ENCODE results near the gene IER5. TPM values are rescaled to one million over a fixed set of nuclear protein-coding genes. Genes with fewer than 3 reads are reported as not detected.

Gene IER5
- total and polyA plus RNA-seq, 9 of the 15 experiments (the other 6 are each of a cell fraction or from before 2014, with no cell fraction given), result 2.4 to 32.1 (median 12.0) TPM

DNA sequence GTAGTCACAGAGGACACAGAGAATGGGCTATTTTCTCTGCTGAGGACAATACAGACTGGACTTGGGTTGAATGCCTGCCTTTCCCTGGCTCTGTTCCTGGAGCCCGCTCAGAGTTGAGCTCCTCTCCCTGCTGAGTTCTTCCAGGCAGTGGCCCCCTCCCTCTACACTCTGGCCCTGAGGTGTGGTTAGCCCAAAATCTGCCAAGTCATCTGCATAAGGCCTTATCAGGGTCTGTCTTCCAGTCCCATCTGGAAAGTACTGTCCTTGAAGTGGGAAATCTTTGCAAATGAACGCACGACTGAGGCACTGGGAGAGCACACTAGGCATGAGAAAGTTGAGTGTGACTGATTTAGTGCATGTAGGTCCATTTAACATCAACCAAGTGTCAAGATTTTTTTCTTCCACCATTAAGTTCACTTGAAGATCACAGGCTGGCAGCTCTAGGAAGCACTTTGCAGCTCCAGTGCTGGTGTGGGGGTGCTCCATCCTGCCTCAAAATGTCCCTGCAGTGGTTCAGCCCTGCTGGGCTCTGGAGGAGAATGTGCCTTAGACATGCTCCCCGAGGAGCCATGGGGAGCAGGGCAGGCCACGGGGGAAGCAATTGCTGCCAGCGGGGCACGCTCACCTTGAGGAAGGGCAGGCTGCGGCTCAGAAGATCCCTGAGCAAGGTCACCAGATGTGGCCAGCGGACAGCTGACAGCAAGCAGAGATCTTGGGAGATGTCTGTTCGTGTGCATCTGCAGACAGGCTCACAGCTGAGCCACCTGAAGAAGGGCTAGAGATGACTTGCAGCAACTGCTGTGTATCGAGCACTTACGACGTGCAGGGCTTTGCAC, 41.5 kb downstream of the IER5 start (continued):
- TF ChIP-seq, protein P1, sequence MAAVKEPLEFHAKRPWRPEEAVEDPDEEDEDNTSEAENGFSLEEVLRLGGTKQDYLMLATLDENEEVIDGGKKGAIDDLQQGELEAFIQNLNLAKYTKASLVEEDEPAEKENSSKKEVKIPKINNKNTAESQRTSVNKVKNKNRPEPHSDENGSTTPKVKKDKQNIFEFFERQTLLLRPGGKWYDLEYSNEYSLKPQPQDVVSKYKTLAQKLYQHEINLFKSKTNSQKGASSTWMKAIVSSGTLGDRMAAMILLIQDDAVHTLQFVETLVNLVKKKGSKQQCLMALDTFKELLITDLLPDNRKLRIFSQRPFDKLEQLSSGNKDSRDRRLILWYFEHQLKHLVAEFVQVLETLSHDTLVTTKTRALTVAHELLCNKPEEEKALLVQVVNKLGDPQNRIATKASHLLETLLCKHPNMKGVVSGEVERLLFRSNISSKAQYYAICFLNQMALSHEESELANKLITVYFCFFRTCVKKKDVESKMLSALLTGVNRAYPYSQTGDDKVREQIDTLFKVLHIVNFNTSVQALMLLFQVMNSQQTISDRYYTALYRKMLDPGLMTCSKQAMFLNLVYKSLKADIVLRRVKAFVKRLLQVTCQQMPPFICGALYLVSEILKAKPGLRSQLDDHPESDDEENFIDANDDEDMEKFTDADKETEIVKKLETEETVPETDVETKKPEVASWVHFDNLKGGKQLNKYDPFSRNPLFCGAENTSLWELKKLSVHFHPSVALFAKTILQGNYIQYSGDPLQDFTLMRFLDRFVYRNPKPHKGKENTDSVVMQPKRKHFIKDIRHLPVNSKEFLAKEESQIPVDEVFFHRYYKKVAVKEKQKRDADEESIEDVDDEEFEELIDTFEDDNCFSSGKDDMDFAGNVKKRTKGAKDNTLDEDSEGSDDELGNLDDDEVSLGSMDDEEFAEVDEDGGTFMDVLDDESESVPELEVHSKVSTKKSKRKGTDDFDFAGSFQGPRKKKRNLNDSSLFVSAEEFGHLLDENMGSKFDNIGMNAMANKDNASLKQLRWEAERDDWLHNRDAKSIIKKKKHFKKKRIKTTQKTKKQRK (IDR thresholded peaks at IDR 0.05; ENCODE audit: borderline replicate concordance, low read depth, low read length), result no peak
- TF ChIP-seq THRB (CRISPR knock-in tag; conservative IDR thresholded peaks at IDR 0.05) (peak; percentile 58), ARHGAP35 (IDR thresholded peaks at IDR 0.05; ENCODE audit: partially characterized antibody) (no peak), TFE3 (CRISPR knock-in tag; IDR thresholded peaks at IDR 0.05) (no peak), PYGO2 (tag; IDR thresholded peaks at IDR 0.05) (no peak), ZNF551 (CRISPR knock-in tag; IDR thresholded peaks at IDR 0.05) (no peak), ARID2 (IDR thresholded peaks at IDR 0.05) (peak; percentile 65; the same call in 1 of the 2 replicates), TAF9B (IDR thresholded peaks at IDR 0.05; ENCODE audit: partially characterized antibody) (no peak), MTF1 (CRISPR knock-in tag; IDR thresholded peaks at IDR 0.05; ENCODE audit: borderline replicate concordance) (no peak), ZNF695 (CRISPR knock-in tag; IDR thresholded peaks at IDR 0.05) (no peak), CLOCK (CRISPR knock-in tag; IDR thresholded peaks at IDR 0.05; ENCODE audit: borderline replicate concordance) (no peak), ZNF77 (CRISPR knock-in tag; IDR thresholded peaks at IDR 0.05) (no peak), ZFP1 (CRISPR knock-in tag; IDR thresholded peaks at IDR 0.05) (no peak), HNRNPL (IDR thresholded peaks at IDR 0.05; ENCODE audit: low read depth, low read length) (no peak), CHD1 (IDR thresholded peaks at IDR 0.05; ENCODE audit: low read length) (no peak)
- TF ChIP-seq, protein P2, sequence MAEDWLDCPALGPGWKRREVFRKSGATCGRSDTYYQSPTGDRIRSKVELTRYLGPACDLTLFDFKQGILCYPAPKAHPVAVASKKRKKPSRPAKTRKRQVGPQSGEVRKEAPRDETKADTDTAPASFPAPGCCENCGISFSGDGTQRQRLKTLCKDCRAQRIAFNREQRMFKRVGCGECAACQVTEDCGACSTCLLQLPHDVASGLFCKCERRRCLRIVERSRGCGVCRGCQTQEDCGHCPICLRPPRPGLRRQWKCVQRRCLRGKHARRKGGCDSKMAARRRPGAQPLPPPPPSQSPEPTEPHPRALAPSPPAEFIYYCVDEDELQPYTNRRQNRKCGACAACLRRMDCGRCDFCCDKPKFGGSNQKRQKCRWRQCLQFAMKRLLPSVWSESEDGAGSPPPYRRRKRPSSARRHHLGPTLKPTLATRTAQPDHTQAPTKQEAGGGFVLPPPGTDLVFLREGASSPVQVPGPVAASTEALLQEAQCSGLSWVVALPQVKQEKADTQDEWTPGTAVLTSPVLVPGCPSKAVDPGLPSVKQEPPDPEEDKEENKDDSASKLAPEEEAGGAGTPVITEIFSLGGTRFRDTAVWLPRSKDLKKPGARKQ (CRISPR knock-in tag; IDR thresholded peaks at IDR 0.05), result no peak
